H1 (cell line): ENCODE results near the gene CTNNBL1. TPM values are rescaled to one million over a fixed set of nuclear protein-coding genes. Genes with fewer than 3 reads are reported as not detected.

ENCODE experiments used
- ATF2 ChIP-seq: IDR thresholded peaks from 2 replicates; pipeline ENCODE4 v1.6.1; 2012; ENCODE audit warnings: low read length, inconsistent platforms
- GABPA ChIP-seq: IDR thresholded peaks from 2 replicates; pipeline ENCODE4 v1.6.1; 2011; ENCODE audit warnings: mild to moderate bottlenecking, low read length, moderate library complexity, borderline replicate concordance; ENCODE audit not compliant: insufficient read depth
- HDAC6 ChIP-seq: IDR thresholded peaks from one replicate; pipeline ENCODE4 v1.7.1; 2012; ENCODE audit warnings: low read depth, mild to moderate bottlenecking, inconsistent platforms, low read length, moderate library complexity
- ZNF274 ChIP-seq: IDR thresholded peaks from 2 replicates; pipeline ENCODE4 v1.7.0; 2012; ENCODE audit warnings: low read length, borderline replicate concordance; ENCODE audit errors: extremely low read depth
- polyA plus RNA-seq, 7 experiments: library from polyadenylated mRNA; depleted of rRNA in 3 of 7; stranded (reverse) in 5 of 7; unstranded in 2 of 7; fragments of >200 nt in 5 of 7; fragments of 200-250 nt in 2 of 7; gene quantifications; 1 replicate in 5 of 7; 2 replicates in 1 of 7; 4 replicates in 1 of 7; pipeline versions ENCODE4 v1.2.1 to v1.2.3, GENCODE V29; 2011 to 2013; ENCODE audit warnings: missing spikeins in 2 of 7, mixed read lengths in 2 of 7
- total RNA-seq: library from RNA; stranded (reverse); fragmentation: NEBNext Ultra II Directional; extraction: Animal tissue kit (Norgen Biotek cat#: 25700); gene quantifications from 2 replicates; pipeline ENCODE4 v1.2.1, GENCODE V29; 2021

The CTNNBL1 gene
- total and polyA plus RNA-seq, 2 of the 8 experiments (the other 6 are each of a cell fraction or from before 2014, with no cell fraction given) = 19.6 to 81.6 TPM

- TF ChIP-seq HDAC6 (no peak), ATF2 (no peak), GABPA (no peak), ZNF274 (no peak)
Observed at GRCh38 chr20:37866051-37866450, 172.2 kb downstream of the CTNNBL1 start (continued).
